Stimulated activated CD4-positive, alpha-beta T cell treated with anti-CD3 and anti-CD28 coated beads, TNF-alpha, amount 100 ng/mL, for 24 hours (primary cell): Measurements from ENCODE around the gene SPINT3.
"Not testable (repeated sequence)": the region's sequence is repeated elsewhere in the genome, so short reads cannot be mapped to it uniquely, and the experiment has no call there.

ENCODE experiments used
- DNase-seq, 3 experiments: peaks; one replicate each; pipeline ENCODE4 v3.0.0-alpha.2; 2020; ENCODE audit warnings: low read depth in 3 of 3

The SPINT3 gene

GRCh38 chr20:45502561-45502960, 12.9 kb downstream of the SPINT3 start:
- no peak for DNase-seq

- no peak for DNase-seq
Measured at GRCh38 chr20:45501600-45501999, 13.8 kb downstream of the SPINT3 start.

- no peak for DNase-seq
Measured at GRCh38 chr20:45500022-45500421, 15.4 kb downstream of the SPINT3 start.

GRCh38 chr20:45497971-45498494, 17.4 kb downstream of the SPINT3 start:
- no peak for DNase-seq

- no peak for DNase-seq
Measured at GRCh38 chr20:45496166-45496565, 19.3 kb downstream of the SPINT3 start.

- no peak for DNase-seq
Measured at GRCh38 chr20:45495501-45495941, 19.9 kb downstream of the SPINT3 start.

GRCh38 chr20:45489083-45489531, 26.3 kb downstream of the SPINT3 start:
- no peak for DNase-seq

GRCh38 chr20:45487231-45487635, 28.2 kb downstream of the SPINT3 start:
- DNase-seq: no peak

GRCh38 chr20:45485388-45485787, 30.0 kb downstream of the SPINT3 start:
- DNase-seq: no peak

- no peak for DNase-seq
Measured at GRCh38 chr20:45484676-45485075, 30.7 kb downstream of the SPINT3 start.

- no peak for DNase-seq
Measured at GRCh38 chr20:45479822-45480221, 35.6 kb downstream of the SPINT3 start.

- DNase-seq: not testable (repeated sequence)
Measured at GRCh38 chr20:45477530-45478148, 37.8 kb downstream of the SPINT3 start.

GRCh38 chr20:45472286-45472685, 43.1 kb downstream of the SPINT3 start:
- not testable (repeated sequence) for DNase-seq

- no peak for DNase-seq
Measured at GRCh38 chr20:45470937-45471336, 44.5 kb downstream of the SPINT3 start.

- DNase-seq: peak in 1 of 3 experiments; percentile 27
Measured at GRCh38 chr20:45470262-45470931, 45.0 kb downstream of the SPINT3 start.

- no peak for DNase-seq
Measured at GRCh38 chr20:45469336-45470261, 45.8 kb downstream of the SPINT3 start, which contains the start of gene WFDC2. WFDC2 (plus strand) TSS chr20:45469753; CDS start chr20:45469782, 29 bp downstream.

GRCh38 chr20:45467861-45468260, 47.6 kb downstream of the SPINT3 start:
- no peak for DNase-seq

- no peak for DNase-seq
Measured at GRCh38 chr20:45467172-45467571, 48.2 kb downstream of the SPINT3 start.

- DNase-seq: no peak
Measured at GRCh38 chr20:45465491-45466266, 49.7 kb downstream of the SPINT3 start.

- no peak for DNase-seq
Measured at GRCh38 chr20:45463709-45464108, 51.7 kb downstream of the SPINT3 start.
